Activated CD8-positive, alpha-beta memory T cell treated with anti-CD3 and anti-CD28 coated beads for 48 hours (primary cell): Measurements from ENCODE around the gene OR2B3.
"Not testable (repeated sequence)": the region's sequence is repeated elsewhere in the genome, so short reads cannot be mapped to it uniquely, and the experiment has no call there.

Experiments
- DNase-seq, 3 experiments: peaks; one replicate each; pipeline ENCODE4 v3.0.0-alpha.2; 2020; ENCODE audit warnings: low read depth in 2 of 3, low spot score in 2 of 3

OR2B3 gene, protein sequence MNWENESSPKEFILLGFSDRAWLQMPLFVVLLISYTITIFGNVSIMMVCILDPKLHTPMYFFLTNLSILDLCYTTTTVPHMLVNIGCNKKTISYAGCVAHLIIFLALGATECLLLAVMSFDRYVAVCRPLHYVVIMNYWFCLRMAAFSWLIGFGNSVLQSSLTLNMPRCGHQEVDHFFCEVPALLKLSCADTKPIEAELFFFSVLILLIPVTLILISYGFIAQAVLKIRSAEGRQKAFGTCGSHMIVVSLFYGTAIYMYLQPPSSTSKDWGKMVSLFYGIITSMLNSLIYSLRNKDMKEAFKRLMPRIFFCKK

DNA sequence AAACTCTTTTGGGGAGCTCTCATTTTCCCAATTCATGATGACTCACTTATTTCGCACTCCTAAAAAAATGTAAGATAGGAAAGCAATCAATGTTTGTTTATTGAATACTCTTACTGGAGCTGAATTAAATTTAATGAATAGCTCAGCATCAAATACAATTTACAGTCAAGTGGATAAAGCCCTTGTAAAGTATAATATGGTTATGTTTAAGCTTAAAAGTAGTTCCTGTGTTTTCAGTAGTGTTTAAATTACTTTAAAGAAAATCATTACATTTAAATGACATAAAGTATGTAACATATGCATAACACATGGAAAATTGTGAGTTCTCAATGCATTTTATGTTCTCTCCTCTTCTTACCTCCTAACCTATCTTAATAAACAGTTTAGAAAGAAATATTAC is at the start of gene OR2B3:
Gene OR2B3, minus strand, starts transcription at position 101 of the 400 bp plus-strand sequence. Its CDS starts 65 bp downstream, at position 36.
- DNase-seq, result no peak

DNA sequence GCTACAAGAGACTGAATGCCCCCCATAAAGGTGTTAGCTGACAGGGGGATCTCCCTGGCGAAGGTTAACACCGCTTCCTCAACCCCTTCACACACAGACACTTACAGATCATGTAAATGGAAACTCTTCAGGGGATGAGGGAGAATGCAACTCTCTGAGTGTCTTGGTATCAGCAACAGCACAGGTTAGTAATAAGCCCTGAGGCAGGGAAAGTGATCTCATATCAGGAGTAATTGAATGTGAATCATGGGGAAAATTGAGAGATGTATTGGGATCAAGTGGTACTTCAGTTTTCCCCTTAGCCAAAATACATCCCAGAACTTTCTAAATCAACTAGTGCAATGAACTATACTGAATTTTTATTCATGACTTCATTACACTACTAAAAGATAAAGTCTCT is 44.6 kb upstream of the OR2B3 start:
- no peak for DNase-seq

DNA sequence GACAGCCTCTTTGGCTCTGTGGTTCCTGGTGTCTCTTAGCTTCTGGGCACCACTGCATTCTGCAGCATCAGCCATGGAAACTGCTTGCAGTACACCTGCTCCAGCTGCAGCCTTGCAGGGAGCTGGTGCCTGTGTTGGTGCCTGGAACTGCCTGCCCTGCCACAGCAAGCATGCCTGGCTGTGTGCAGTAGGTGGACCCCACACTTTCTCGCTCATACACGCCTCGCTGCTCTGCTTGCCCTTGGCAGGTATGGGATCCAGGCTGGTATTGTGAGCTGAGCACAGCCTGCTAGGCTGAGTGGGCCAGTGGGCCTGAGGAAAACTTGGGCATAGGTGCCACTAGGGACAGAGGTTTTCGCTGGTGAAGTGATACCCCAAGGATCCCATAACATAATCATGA is 43.5 kb upstream of the OR2B3 start:
- no peak for DNase-seq

DNA sequence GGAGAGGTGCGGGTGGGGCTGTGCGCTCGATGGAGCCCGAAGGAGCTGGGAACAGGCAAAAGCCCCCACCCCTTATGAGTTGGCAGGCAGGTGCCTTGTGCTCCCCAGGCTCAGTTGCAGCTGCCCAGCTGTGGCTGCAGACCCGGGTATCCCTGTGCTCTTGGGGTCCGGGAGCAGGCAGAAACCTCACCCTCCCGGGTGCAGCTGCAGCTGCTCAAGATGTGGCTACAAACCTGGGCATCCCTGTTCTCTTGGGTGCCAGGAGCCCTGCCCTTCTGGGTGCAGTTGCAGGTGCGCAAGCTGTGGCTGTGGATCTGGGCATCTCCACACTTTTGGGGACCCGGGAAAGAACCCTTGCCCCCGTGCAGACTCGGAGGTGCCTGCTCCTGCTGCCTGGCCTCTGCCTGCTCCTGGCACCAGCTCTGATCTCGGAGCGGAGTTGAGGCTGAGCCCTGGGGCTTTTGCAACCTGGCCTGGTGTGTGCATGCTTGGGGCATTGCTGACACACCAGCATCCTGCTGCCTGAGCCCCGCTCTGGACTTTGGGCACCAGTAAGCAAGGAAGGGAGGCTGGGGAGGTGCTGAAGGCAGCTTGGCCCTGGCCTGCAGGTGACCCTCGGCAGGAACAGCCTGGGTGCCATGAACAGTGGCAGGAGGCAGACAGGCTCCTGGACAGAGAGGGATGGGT is 42.4 kb upstream of the OR2B3 start:
- DNase-seq, result no peak

DNA sequence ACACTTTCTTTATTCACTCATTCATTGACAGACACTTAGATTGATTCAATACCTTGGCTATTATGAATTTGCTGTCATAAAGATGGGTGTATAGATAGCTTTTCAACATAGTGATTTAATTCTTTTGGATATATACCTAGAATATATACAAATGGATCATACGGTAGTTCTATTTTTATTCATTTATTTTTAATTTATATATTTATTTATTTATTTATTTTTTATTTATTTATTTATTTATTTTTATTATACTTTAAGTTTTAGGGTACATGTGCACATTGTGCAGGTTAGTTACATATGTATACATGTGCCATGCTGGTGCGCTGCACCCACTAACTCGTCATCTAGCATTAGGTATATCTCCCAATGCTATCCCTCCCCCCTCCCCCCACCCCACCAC is 27.9 kb upstream of the OR2B3 start:
- not testable (repeated sequence) for DNase-seq

DNA sequence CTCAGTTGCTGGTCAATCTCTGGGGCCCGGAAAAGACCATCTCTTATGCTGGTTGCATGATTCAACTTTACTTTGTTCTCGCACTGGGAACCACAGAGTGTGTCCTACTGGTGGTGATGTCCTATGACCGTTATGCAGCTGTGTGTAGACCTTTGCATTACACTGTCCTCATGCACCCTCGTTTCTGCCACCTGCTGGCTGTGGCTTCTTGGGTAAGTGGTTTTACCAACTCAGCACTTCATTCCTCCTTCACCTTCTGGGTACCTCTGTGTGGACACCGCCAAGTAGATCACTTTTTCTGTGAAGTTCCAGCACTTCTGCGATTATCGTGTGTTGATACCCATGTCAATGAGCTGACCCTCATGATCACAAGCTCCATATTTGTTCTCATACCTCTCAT is 25.0 kb upstream of the OR2B3 start:
- no peak for DNase-seq

DNA sequence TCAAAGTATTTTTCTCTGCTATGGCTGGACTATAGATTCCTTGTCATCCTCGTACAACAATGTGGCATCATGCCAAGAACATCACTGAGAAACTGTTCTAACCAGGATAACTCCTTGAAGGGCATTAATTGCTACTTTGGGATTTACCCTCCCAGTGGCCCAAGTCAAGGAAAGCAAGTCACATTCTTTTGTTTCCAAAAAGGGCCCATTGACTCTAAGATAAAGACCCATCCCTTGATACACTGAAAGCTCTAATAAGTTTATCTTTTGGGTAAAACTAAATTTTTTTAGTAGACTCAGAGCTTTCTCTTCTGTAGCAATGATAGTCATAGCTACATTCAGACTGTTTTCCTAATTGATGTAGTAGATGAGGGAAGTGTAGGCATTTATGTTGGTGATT is 20.6 kb upstream of the OR2B3 start, which contains the start of gene OR2J3:
Gene OR2J3, plus strand, starts transcription at position 301 of the 400 bp plus-strand sequence. CDS start 3,833 bp downstream, outside the sequence.
- DNase-seq, result no peak

DNA sequence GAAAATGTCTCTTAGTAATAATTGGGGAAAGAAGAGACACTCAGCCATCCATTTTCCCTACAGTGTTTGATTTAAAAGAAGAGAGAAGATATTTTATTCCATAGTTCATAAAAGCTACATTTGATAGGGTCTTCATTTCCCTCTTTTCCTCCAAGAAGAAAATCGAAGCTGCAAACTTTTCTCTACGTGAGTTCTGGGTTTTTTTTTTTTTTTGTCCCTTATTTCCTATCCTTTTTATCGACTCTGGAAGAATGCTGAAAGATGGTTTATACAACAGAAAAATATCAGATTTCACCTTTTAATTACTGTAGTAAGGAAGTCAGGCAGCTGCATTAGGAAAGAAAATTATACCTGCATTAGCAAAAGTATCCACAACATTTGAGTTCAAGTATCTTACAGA is 12.1 kb upstream of the OR2B3 start, which contains the start of gene OR2J1:
Gene OR2J1, plus strand, starts transcription at position 301 of the 400 bp plus-strand sequence. CDS start 1,453 bp downstream, outside the sequence.
- no peak for DNase-seq

DNA sequence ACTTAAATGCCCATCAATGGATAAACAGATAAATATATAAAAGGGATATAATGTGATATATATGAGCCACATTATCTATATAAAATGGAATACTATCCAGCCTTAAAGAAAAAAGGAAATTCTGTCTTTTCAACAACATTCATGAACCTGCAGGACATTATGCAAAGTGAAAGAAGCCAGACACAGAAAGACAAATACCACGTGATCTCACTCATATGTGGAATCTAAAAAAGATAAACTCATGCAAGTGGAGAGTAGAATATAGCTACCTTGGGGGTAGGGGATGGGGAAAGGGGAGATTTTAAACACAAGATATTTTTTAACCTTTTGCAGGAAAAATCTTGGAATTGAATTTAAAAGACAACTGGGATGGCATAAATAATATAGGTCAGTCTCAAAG is 10.7 kb upstream of the OR2B3 start:
- DNase-seq, result no peak

DNA sequence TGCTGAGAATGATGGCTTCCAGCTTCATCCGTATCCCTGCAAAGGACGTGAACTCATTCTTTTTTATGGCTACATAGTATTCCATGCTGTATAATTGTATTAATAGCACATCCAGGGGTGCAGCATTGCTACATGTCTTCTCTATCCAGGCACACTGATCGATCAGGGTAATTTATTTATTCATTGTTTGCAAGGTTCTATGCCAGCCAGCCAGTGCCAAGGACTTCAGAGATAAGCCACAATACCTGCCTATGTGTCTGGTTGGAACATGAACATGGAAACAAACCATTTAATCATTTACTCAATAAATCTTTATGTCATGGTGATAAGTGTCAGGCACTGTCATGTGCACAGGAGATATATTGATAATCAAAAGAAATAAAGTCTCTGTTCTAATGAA is 5.8 kb upstream of the OR2B3 start:
- DNase-seq, result no peak

DNA sequence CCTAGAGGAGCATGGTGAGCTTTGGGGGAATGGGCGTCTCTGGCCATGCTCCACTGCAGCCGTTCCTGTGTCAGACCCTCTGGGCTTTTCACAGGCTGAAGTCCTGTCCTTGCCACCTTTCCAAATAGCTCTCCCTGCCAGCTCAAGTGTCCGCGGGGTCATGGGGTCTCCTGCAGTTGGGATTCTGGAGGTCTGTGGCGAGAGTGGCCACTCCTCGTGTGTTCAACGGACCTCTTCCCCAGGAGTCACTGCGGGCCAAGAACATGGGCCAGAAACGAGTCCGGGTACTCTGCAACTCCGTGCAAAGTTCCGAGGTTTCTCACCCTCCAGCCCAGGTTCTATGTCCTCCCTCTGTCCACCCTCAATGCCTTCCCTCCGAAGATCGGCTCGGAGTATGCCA is 4.7 kb downstream of the OR2B3 start:
- DNase-seq, result no peak

DNA sequence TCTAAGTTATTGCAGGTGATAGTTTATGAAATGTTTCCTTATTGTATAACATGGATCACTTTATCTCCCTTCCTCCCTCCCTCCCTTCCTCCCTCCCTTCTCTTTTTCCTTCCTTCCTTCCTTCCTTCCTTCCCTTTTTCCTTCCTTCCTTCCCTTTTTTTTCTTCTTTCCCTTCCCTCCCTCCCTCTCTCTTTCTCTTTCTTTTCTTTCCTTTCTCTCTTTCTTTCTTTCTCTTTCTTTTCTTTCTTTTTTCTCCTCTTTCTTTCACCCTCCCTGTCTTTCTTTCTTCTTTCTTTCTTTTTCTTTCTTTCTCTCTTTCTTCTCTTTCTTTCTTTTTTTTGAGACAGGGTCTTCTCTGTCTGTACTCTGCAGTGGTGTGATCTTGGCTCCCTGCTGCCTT is 5.8 kb downstream of the OR2B3 start:
- no peak for DNase-seq

DNA sequence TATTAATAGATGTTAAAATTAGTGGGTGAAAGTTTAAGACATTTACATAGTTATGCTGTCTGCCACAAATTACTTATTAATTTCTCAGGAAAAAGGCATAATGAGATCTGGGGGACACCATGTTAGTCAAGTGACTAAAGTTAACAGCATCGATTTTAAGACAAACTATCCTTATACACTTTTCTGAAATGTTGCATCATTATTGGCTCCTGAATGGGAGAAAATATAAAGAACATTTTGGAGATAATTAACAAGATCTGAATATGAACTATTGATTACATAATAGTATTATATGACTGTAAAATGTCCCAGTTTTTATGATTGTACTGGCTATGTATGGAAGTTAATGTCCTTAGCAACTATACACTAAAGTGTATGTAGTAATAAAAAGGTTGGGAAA is 7.9 kb downstream of the OR2B3 start:
- DNase-seq, result no peak

DNA sequence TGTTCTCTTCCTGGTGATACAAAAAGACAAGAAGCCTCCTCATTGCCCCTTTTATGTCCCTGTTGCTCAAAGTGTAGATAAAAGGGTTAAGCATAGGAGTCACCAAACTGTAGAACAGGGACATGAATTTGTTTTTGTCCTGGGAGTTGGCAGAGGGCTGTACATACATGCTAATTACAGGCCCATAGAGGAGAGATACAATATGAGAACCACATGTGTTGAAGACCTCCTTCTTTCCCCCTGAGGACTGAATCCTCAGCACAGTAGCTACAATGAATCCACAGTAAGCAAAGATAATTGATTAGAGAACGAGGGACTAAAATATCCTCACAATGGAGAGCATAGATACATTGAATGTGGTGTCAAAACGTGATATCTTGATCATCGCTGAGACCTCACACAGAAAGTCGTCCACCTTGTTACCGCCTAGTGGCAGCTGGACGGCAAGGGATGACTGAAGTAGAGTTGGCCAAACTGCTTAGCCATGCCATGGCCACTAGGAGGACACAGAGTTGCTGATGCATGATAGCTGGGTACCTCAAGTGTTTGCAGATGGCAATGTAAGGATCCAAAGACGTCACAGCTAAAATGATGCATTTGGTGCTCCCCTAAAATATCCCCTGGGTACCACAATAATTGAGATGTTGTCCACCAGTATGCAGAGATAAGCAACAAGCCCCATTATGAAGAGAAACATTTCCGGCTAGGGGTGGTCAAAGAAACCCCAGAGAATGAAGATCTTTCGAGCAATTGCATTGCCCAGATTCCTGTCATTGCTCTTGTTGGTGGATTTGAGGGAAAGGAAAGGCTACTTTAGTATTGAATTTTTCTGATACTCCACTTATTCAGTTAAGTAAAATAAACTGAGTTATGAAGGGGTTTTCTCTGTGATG is 15.0 kb downstream of the OR2B3 start:
- DNase-seq, result no peak

DNA sequence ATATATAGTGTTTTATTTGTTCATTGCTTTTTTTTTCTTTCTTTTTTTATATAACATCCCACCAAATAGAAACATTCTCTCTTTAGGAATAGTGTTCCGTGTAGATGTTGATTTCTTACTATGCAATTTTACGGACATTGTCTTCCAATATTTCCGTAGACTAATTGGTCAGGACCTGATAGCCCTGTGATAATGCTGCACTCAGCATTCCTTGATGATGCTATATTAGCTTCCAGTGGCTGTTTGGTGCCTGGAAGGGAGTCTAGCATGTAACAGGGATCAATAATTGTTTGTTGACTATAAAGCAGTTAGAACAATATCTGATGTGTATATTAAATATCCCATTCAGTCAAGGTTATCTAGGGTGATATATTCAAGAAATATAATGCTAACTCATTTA is 35.4 kb downstream of the OR2B3 start:
- no peak for DNase-seq

DNA sequence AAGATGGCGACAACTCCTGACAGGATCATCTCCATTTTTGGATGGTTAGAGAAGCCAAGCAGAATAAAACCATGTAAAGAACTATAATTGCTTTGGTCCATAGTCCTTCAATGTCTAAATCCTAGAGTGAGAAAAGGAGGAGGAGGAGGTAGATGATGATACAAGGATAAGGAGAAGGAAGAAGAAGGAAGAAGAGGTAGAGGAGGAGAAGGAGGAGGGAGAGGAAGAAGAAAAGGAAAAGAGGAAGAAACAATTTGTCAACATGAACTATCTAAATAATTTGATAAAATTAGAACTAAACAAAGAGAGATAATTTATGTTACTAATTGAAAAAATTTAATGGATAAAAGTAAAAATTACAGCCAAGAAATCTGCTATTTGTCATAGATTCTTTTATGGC is 42.0 kb downstream of the OR2B3 start, which contains the start of gene OR2W1:
Gene OR2W1, minus strand, starts transcription at position 101 of the 400 bp plus-strand sequence. Its CDS starts 0 bp downstream, at position 101.
- DNase-seq, result no peak
